Ovary (tissue), 9 donors: Measurements from ENCODE around the gene KCNIP4. TPM values are rescaled to one million over a fixed set of nuclear protein-coding genes. Genes with fewer than 3 reads are reported as not detected.

Experiments used
- DNase-seq, 5 donors: peaks; one replicate each; pipeline ENCODE4 v3.0.0-alpha.2; 2019 to 2020
- H3K27ac ChIP-seq, 2 donors: fragments of 200-600 bp; one replicate each; pipeline versions ENCODE4 v1.5.1 to v1.8.0; 2019 to 2022
- H3K27me3 ChIP-seq: fragments of 200-600 bp; one replicate; pipeline ENCODE4 v1.8.0; 2022
- H3K36me3 ChIP-seq: fragments of 200-600 bp; sonication (generic); one replicate; pipeline ENCODE4 v1.5.1; 2019
- H3K4me1 ChIP-seq: one replicate; pipeline ENCODE4 v1.8.1; 2013; ENCODE audit warnings: mild to moderate bottlenecking, moderate library complexity; ENCODE audit not compliant: insufficient read depth
- H3K4me3 ChIP-seq: fragments of 200-600 bp; sonication (generic); one replicate; pipeline ENCODE4 v1.5.1; 2017
- H3K9me3 ChIP-seq, 2 donors: fragments of 200-600 bp in 1 of 2; sonication (generic) in 1 of 2; one replicate each; pipeline versions ENCODE4 v1.5.1 to v1.8.1; 2013 to 2019; ENCODE audit warnings: mild to moderate bottlenecking in 1 of 2, moderate library complexity in 1 of 2
- EP300 ChIP-seq: sonication (generic); formaldehyde crosslinking; IDR thresholded peaks from one replicate; pipeline ENCODE4 v1.6.1; 2017; ENCODE audit warnings: antibody characterized with exemption
- POLR2A ChIP-seq: fragments of 450-650 bp; IDR thresholded peaks from one replicate; pipeline ENCODE4 v1.6.1; 2017; ENCODE audit warnings: antibody characterized with exemption, mild to moderate bottlenecking, moderate library complexity
- WGBS, 3 donors: extraction: QIAGEN DNeasy Blood & Tissue Kit in 1 of 3; methylation state at CpG; one replicate each; pipeline versions ENCODE4 v1.1.5 to v1.1.7; 2013 to 2017; 5-methylcytosine and 5-hydroxymethylcytosine counted together
- intact Hi-C, 4 donors: fragments of 100-400 bp; cut with DNase I; formaldehyde crosslinking; loops; one replicate each; pipeline versions ENCODE4 v1.11.0 to v1.15.1; 2022 to 2023
- polyA plus RNA-seq, 2 donors: library from polyadenylated mRNA; stranded (reverse); fragments of 200-250 nt in 1 of 2; fragments of 350-450 nt in 1 of 2; fragmentation: Illumina TruSeq in 1 of 2; extraction: RNeasy Lipid Tissue Mini Kit (QIAGEN cat#74804) in 1 of 2; gene quantifications; one replicate each; pipeline ENCODE4 v1.2.3, GENCODE V29; 2013 to 2014
- total RNA-seq, 7 donors: library from RNA; depleted of rRNA in 2 of 7; stranded (reverse); fragments of >200 nt in 2 of 7; fragmentation: NEBNext Ultra II Directional in 3 of 7; extraction: Animal tissue kit (Norgen Biotek cat#: 25700) in 3 of 7; gene quantifications; one replicate each; pipeline versions ENCODE4 v1.1.0 to v1.2.4, GENCODE V29; 2016 to 2023
- TF ChIP-seq, protein P1 (sequence below), 3 donors: fragments of 450-650 bp in 2 of 3; fragments of 200-600 bp in 1 of 3; IDR thresholded peaks; one replicate each; pipeline versions ENCODE4 v1.5.1 to v1.8.0; 2016 to 2022; ENCODE audit warnings: antibody characterized with exemption in 3 of 3, mild to moderate bottlenecking in 1 of 3
- donor health status: DM: no; HTN: no; CAD: no; lungs with moderate emphysema.
- donor health status: DM: no; HTN: no; CAD: no.
- donor health status: Bipolar disorder and iron deficiency.
- donor health status: DM: yes; HTN: yes; CAD: no.
- donor health status: DM: no; HTN: no; CAD: no.
- donor health status: DM: yes; HTN: yes; CAD: no.

KCNIP4 gene
- total and polyA plus RNA-seq, 9 donors, result 0.11 to 3.9 (median 0.93) TPM; not detected in 1

DNA sequence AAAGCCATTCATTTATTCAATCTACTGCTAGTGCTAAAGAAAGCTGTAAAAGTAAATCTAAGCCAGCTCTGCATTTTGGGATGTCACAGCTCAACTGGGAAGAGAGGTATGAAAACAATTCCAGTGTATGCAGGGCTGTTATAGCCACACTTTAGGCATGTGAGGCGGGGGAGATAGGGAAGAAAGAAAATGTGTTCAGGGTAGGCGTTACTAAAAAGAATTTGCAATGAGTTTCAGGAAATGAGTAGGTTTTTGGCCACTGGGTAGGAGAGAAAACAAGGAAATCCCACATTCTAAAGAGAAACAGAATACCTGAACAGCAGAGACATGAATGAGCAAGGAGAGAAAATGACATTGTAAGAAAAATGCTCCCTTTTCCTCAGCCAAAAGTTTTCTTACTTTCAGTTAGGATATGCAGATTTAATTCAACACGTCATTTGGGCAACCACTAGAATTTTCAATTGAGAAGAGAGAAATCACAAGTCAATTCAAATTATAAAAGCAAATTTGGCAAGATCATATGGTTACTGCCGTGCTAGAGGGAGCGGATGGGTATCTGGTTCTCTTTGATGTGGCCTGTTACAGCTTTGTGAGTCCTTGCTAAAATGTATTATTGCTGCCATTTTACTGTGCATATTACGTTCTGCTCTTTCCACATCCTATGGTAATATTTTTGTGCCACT is 226.3 kb downstream of the KCNIP4 start:
- no peaks in the 10 kb centered on the region for H3K4me1 ChIP-seq
- no peaks in the 10 kb centered on the region for H3K36me3 ChIP-seq
- H3K27ac ChIP-seq, result no peak overlapping the region
- no peak for DNase-seq
- no peaks in the 10 kb centered on the region for H3K27me3 ChIP-seq
- no peaks in the 10 kb centered on the region for H3K9me3 ChIP-seq
- WGBS, 3 donors, result 68 to 79% (median 78%) methylated on average over 6 of the region's 6 CpGs
- no peak for TF ChIP-seq EP300
- TF ChIP-seq, protein P1, sequence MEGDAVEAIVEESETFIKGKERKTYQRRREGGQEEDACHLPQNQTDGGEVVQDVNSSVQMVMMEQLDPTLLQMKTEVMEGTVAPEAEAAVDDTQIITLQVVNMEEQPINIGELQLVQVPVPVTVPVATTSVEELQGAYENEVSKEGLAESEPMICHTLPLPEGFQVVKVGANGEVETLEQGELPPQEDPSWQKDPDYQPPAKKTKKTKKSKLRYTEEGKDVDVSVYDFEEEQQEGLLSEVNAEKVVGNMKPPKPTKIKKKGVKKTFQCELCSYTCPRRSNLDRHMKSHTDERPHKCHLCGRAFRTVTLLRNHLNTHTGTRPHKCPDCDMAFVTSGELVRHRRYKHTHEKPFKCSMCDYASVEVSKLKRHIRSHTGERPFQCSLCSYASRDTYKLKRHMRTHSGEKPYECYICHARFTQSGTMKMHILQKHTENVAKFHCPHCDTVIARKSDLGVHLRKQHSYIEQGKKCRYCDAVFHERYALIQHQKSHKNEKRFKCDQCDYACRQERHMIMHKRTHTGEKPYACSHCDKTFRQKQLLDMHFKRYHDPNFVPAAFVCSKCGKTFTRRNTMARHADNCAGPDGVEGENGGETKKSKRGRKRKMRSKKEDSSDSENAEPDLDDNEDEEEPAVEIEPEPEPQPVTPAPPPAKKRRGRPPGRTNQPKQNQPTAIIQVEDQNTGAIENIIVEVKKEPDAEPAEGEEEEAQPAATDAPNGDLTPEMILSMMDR (IDR thresholded peaks at IDR 0.05), result no peak
- H3K4me3 ChIP-seq, result no peak overlapping the region
- intact Hi-C loops, result no loop called here

DNA sequence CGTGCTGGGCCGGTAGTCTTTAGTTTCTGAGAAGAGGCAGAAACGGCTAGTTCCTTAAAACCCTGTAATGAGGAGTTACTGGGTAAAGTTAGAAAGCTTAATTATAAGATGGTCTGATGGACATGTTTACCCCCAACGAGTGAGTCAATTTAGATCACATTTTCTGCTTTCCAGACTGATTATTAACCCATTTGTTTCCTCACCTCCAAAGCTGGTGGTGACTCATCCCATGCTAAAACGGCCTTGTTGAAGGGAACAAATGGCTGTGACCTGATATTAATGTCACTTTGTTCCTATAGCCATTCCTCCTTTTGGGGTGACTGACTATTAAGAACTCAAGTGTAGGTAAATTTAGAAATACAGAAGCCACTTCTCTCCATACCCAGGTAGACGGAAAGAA is 232.0 kb downstream of the KCNIP4 start:
- Histone ChIP-seq H3K27me3 (no peaks in the 10 kb centered on the region), H3K27ac (no peak overlapping the region), H3K9me3 (no peaks in the 10 kb centered on the region), H3K36me3 (no peaks in the 10 kb centered on the region), H3K4me3 (no peak overlapping the region), H3K4me1 (no peaks in the 10 kb centered on the region)
- 69 to 79% (median 70%) methylated on average over 6 of the region's 6 CpGs for WGBS, 3 donors
- no peak for DNase-seq
- intact Hi-C loops, result no loop called here
- TF ChIP-seq, protein P1 (IDR thresholded peaks at IDR 0.05), result no peak
- TF ChIP-seq EP300 (no peak), POLR2A (no peak)

DNA sequence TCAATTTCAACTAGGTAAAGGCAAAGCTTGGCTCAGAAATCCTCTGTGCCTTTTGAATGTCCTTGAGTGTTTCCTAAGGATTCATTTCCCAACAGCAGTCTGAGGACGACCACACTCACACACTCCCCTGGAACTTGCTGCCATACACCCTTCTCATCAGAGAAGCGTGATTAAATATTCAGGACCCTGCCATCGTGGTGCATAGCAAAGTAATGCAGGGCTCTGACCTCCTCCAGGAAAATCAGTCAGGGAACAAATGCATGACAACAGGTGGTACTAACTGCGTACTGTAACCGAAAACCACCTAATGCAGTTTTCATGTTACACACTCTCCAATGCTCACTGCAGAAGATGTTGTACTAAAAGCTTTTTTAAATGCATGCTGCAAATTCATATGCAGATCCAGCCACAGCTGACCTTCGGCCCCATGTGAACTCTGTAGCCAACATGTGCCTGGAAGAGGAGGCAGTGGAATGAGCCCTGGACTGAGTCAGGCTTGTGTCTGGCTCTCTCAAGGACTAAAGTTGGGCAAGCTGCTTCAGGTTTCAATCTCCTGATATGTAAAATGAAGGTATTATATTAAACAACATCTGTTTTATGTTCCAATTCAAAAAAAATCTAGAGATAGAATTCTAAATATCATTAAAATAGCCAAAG is 238.3 kb downstream of the KCNIP4 start:
- DNase-seq, result no peak
- Histone ChIP-seq H3K27ac (no peak overlapping the region), H3K36me3 (no peaks in the 10 kb centered on the region), H3K4me1 (peaks cover 4% of the 10 kb centered on the region), H3K9me3 (no peaks in the 10 kb centered on the region), H3K4me3 (no peak overlapping the region), H3K27me3 (no peaks in the 10 kb centered on the region)
- 53 to 60% (median 55%) methylated on average over 6 of the region's 6 CpGs for WGBS, 3 donors
- intact Hi-C loops, result no loop called here
- TF ChIP-seq EP300, result no peak
- TF ChIP-seq, protein P1 (IDR thresholded peaks at IDR 0.05), result no peak
- no peak for TF ChIP-seq POLR2A

DNA sequence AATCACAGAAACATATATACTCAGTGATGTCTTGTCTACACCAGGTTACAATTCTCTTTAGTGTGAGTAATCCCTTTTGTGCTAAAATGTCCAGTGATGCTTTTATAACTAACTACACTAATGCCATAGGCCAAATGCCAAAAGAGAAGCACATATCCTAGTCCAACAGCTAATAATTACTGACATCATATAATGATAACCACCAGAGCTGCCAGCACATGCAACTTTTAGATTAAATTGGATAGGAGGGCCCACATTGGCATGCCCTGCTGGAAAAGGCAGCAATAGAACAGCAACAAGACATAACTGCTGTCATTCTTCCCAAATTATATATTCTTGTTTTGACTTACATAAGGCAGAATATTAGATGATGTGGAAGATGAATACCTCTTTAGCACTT is 238.8 kb downstream of the KCNIP4 start:
- Histone ChIP-seq H3K36me3 (no peaks in the 10 kb centered on the region), H3K27ac (no peak overlapping the region), H3K27me3 (no peaks in the 10 kb centered on the region), H3K4me3 (no peak overlapping the region), H3K9me3 (no peaks in the 10 kb centered on the region), H3K4me1 (peaks cover 4% of the 10 kb centered on the region)
- DNase-seq, result no peak
- intact Hi-C loops, result no loop called here
- TF ChIP-seq EP300 (no peak), POLR2A (no peak)
- TF ChIP-seq, protein P1 (IDR thresholded peaks at IDR 0.05), result no peak
